ENCODE results near the gene ACOX1. TPM values are rescaled to one million over a fixed set of nuclear protein-coding genes. Genes with fewer than 3 reads are reported as not detected.

The ACOX1 gene
- total RNA-seq, 1 experiment from 2014 or later: 36.2 TPM

DNA sequence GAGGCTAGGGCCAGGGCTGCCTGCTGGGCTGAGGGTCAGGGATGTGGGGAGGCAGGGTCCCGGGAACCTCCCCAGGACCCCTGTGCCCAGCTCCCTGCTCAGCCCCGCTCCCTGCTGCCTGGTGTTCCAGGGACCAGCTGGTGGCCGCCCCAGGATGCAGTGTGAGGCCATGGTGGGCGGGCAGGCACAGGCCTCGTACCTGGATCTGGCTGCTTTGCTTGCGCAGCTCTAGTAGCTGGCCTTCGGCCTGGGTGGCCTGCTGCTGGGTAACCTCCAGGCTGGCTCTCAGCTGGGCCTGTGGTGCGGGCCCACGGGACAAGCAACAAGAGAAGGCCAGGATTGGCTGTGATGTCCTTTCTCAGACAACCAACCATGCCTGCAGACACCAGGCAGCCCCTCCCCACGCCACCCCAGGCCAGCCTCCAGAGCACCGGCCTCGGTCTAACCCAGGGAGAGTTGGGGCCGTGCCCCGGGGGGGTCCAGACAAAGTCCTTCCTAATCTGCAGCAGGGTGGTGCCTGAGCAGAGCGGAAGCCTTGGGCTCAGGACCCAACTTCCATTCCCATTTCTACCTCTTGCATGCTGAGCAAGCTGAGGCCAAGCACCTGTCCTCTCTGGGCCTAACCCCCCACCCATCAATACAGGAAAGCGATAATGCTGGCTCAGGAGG is 86.3 kb downstream of the ACOX1 start:
- no peak for DNase-seq (ENCODE audit: low read depth)

- no peak for DNase-seq (ENCODE audit: low read depth)
Observed at GRCh38 chr17:75891605-75892555, 87.1 kb downstream of the ACOX1 start.

Other genes with a start within 250 kb of the ACOX1 start
- 65.4 and 66.3 TPM in 2 replicates for gene GALK1, start 214.0 kb downstream of the ACOX1 start, total RNA-seq (2014; rRNA removed)
- 18.8 and 32.5 TPM in 2 replicates for gene UNK, start 194.4 kb downstream of the ACOX1 start, total RNA-seq (2014; rRNA removed)
- gene UNC13D, start 134.8 kb downstream of the ACOX1 start, total RNA-seq (2014; rRNA removed): 0.69 and 0.71 TPM in 2 replicates
- gene WBP2, start 123.8 kb downstream of the ACOX1 start, total RNA-seq (2014; rRNA removed): 27.6 and 33.3 TPM in 2 replicates
- 11.8 and 11.9 TPM in 2 replicates for gene TRIM47, start 100.6 kb downstream of the ACOX1 start, total RNA-seq (2014; rRNA removed)
- gene TRIM65, start 82.2 kb downstream of the ACOX1 start, total RNA-seq (2014; rRNA removed): 29.6 and 32.5 TPM in 2 replicates
- 28.7 and 37.1 TPM in 2 replicates for gene MRPL38, start 74.3 kb downstream of the ACOX1 start, total RNA-seq (2014; rRNA removed)
- 19.7 and 20.7 TPM in 2 replicates for gene FBF1, start 38.1 kb downstream of the ACOX1 start, total RNA-seq (2014; rRNA removed)
- 16.7 and 18.5 TPM in 2 replicates for gene TEN1, start 74 bp upstream of the ACOX1 start, total RNA-seq (2014; rRNA removed)
- gene CDK3, start 21.7 kb upstream of the ACOX1 start, total RNA-seq (2014; rRNA removed): 2.9 and 3.8 TPM in 2 replicates
- gene EVPL, start 48.1 kb upstream of the ACOX1 start, total RNA-seq (2014; rRNA removed): not detected in 2 replicates
- gene SRP68, start 93.4 kb upstream of the ACOX1 start, total RNA-seq (2014; rRNA removed): 27.3 and 29.3 TPM in 2 replicates
- gene GALR2, start 95.6 kb upstream of the ACOX1 start, total RNA-seq (2014; rRNA removed): 0.13 TPM in 1 of 2 replicates, not detected in the other
- gene ZACN, start 100.0 kb upstream of the ACOX1 start, total RNA-seq (2014; rRNA removed): not detected in 2 replicates
- 83.5 and 83.7 TPM in 2 replicates for gene EXOC7, start 124.6 kb upstream of the ACOX1 start, total RNA-seq (2014; rRNA removed)
- 0.26 TPM in 1 of 2 replicates, not detected in the other for gene FOXJ1, start 162.1 kb upstream of the ACOX1 start, total RNA-seq (2014; rRNA removed)